ENCODE results near the gene TRAPPC10. TPM values are rescaled to one million over a fixed set of nuclear protein-coding genes. Genes with fewer than 3 reads are reported as not detected.

Gene TRAPPC10
- total RNA-seq, 1 donor from 2014 or later, result 26.4 TPM

GRCh38 chr21:43983390-43983789 lies 28.7 kb upstream of the TRAPPC10 start:
- DNase-seq (ENCODE audit: low read depth in 2 of 2), result no peak

DNA sequence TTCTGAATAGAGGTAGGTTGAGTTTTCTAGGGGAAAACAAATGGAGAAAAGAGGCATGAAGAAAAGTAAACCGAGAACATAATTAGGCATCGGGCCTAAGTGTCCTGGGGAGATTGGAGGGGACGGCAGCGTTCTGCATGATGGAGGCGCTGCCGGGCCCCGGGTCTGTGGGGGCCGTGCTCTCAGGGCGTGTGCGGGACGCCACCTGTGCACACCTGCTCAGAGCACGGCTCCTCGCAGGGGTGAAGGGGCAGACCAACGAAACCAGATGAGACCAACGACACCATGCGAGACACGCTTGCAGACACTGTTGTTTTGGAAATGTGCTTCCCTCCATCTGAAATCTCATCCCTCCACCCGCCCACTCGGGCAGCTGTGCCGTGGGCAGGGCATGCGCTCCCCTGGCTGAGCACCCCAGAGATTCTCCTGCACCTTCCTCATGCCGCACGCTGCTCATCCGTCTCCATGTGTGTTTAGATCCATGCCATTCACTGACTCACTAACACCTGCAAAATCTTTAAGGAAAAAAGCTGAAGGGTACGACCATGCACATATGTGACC lies 28.2 kb upstream of the TRAPPC10 start:
- no peak for DNase-seq (ENCODE audit: low read depth in 2 of 2)

DNA sequence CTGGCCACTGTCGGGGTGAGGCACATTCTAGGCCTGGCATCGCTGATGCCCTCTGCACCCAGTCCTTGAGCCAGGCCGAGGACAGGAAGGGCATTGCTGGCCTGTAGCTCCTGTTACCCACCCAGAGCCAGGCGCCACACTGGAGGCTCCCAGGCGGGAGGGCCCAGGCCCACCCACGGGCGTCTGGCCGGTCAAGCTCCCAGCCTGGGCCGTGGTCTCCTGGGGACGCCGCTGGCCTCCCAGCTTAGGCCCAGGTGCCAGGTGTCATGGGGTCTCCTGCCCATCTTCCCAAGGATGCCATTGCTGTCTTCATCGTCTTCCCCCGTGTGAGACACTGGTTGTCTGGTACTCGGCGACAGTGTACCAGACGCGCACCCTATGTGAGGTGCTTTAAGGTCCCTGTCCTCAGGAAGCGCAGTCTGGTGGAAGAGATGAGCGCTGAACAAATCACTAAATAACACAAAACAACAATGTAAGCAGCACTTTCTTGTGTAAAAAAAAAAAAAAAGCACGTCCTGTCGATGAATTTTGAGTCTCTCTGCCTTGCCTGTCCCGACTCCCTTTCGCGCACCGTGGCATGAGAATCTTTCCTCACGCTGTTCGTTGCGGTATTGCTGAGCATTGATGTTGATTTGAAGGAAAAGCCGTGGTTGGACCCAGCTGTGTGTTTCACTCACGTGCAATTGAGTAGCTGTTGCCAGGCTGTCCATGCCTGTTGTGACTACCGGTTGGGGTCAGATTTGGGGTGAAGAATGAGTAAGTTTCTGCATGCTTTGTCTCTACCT lies 27.0 kb upstream of the TRAPPC10 start:
- DNase-seq (ENCODE audit: low read depth in 2 of 2), result no peak

DNA sequence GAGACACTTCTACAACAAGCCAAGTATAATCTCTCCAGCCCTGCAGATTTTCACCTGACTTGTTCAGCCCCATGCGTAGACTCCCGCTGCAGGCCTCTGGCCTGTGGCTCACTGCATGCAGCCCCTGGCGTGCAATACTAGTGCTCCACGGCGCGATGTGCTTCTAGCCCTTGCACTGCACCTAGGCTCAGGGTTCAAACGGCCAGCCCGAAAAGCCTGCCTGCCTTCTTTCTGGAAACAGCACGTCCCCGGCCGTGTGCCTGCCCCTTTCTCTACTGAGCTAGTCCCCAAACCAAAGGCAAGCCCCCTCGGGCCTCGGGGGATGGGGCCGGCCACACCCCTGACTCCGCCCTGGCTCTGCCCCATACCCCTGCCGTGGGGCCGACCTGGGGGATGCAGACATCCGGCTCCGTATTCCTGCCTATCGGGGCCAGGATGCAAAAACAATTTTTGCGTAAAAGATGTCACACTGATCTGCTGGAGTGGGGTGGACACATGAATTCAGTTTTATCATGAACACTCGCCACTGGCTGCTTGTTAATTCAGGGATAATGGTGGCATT lies 26.3 kb upstream of the TRAPPC10 start:
- DNase-seq (ENCODE audit: low read depth in 2 of 2), result no peak

GRCh38 chr21:43986544-43987451 lies 25.3 kb upstream of the TRAPPC10 start:
- DNase-seq (ENCODE audit: low read depth in 2 of 2), result no peak

- DNase-seq (ENCODE audit: low read depth in 2 of 2), result no peak
Observed at GRCh38 chr21:43987509-43987908, 24.6 kb upstream of the TRAPPC10 start.

DNA sequence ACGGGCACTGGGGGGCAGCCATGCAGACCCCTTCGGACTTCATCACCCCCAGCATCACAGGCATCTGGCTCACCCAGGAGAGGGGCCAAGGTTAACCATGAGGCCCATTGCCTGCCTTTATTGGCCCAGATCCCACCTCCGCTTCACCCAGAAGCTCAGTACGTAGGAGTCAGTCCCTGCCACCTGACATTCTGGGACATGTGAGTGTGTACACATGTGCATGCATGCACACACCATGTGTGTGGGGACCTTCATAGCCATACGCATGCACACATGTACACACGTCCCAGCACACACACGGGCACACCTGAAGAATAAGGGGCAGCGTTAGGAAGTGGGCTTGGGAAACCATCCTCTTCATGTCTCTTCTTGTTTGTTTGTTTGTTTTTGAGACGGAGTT lies 24.1 kb upstream of the TRAPPC10 start:
- no peak for DNase-seq (ENCODE audit: low read depth in 2 of 2)

DNA sequence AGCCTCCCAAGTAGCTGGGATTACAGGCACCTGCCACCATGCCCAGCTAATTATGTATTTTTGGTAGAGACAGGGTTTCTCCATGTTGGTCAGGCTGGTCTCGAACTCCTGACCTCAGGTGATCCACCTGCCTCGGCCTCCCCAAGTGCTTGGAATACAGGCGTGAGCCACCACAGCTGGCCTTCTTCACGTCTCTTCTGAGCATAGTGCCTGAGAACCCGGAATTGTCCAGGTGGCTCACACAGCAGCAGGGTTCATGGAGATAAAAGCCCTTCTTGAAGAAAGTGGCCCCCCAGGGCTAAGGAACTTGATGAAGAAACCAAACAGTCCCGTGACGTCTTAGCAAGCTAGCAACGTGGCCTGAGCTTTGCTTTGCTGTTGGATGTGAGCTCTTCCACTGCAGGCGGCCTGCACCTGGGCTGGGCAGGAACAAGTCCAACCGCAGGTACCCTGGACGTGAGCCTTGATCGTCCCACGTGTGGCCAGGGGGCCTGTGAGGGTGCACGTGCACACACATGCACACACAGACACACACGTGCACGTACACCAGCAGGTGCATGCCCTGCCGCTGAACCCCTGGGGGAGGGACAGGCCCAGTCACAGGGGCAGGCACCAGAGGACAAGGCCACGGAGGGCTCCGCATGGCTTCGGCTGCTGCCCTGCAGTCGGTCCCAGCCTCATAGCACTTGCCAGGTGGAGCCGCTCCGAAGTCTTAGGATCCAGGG lies 23.4 kb upstream of the TRAPPC10 start:
- DNase-seq (ENCODE audit: low read depth in 2 of 2), result no peak

DNA sequence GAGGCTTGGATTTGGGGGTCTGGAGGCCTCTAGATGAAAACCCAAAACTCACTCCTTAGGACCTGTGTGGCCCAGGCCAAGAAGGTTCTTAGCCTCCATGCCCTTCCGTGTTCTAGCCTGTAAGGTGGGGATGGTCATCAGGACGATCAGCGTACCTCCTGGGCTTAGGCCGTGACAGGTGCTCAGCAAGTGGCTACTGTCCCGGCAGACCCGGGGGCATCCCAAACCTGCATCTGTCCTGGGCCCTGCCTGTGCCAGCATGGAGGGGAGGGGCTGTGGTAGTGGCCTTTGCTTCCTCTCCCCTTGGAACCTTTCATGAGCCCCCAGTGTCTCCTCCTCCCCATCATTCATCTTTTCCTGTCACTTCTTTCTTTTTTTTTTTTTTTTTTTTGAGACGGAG lies 22.7 kb upstream of the TRAPPC10 start:
- no peak for DNase-seq (ENCODE audit: low read depth in 2 of 2)

DNA sequence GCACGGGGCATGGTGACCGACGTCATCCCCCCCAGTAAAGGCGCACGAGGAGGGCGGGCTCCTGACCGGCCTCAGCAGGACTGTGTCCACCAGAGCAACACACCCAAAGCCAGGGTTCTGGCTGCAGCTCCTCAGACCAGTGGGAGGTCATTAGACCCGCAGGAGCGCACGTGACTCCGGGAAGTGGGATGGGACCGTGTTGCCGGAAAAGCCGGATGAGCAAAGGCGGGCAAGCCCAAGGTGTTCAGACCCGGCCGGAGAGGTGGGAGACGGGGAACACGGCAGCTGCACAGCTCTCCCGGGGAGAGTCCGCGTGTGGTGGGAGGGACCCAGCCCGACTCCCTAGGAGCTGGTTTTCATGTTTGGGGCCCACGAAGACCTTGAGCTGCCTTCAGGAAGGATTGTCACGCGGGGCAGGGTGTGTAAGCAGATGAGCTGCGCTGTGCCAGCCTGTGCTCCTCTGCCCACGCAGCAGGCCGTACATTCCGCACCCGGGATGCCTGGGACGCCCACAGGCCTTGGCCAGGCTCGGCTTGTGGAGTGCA lies 20.6 kb upstream of the TRAPPC10 start:
- DNase-seq (ENCODE audit: low read depth in 2 of 2), result no peak

DNA sequence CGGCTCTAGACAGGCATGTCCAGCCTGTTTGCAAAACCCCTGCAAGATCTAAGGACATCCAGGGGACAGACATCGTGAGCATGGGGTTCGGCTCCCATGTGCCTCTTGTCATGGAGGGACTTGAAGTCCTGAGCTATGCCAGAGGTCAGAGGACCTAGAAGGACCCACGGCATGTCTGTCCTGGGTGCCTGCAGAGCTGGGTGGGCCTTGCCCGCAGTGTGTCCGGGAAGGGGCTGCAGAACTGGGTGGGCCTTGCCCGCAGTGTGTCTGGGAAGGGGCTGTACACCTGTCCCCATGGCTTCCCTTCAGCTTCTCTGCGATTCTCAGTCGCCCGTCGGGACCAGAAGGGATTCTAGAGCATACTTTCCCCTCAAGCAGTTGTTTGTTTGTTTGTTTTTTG lies 20.0 kb upstream of the TRAPPC10 start:
- no peak for DNase-seq (ENCODE audit: low read depth in 2 of 2)

DNA sequence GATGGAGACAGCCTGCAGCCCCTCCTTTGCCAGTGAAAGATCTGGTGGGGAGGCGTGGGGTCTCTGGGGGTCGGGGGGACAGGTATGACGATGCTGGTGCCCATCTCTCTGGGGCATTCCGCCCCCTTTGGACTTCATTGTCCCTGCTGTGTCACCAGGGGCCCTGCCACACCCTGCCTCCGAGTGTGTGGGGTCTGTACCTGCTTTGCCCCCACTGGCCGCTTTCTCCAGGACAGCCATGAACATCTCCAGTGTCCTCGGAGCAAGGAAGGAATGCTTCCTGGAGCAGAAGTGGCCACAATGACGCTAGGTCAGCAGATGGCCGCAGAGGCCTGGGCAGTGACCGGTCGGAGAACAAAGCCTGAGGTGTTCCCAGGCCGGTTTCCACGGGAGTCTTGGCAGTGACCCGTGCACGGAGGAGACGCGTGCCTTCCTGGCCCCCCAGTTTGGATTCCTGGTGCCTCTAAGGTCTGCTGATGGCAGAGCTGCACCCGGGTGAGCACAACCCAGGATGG lies 18.6 kb upstream of the TRAPPC10 start:
- DNase-seq (ENCODE audit: low read depth in 2 of 2), result no peak

- DNase-seq (ENCODE audit: low read depth in 2 of 2), result no peak
Observed at GRCh38 chr21:43994085-43994484, 18.0 kb upstream of the TRAPPC10 start.

- DNase-seq (ENCODE audit: low read depth in 2 of 2), result no peak
Observed at GRCh38 chr21:43994646-43995045, 17.5 kb upstream of the TRAPPC10 start.

DNA sequence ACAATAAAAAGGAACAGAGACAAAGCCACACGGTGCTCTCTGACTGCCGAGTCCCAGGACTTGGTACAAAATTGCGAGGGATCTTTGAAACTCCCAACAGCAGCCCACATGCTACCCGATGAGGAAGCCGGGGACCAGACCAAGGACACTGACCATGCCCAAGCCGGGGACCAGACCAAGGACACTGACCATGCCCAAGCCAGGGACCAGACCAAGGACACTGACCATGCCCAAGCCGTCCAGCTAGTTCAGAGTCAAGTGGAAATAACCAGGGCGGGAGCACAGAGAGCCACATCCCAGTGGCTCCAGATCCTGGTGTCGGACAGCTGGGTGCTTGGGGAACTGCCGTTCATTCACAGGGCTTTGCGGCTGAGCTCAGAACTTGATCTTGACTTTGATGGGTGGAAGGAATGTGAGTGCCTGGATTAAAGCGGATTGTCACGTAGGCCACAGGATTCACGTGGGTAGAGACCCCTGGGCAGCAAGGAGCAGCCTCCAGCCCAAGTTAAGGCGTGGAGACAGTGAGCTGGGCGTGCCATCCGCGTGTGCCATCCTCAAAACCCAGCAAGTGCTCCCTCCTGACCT lies 16.5 kb upstream of the TRAPPC10 start:
- DNase-seq (ENCODE audit: low read depth in 2 of 2), result no peak

GRCh38 chr21:43997766-43998742 lies 14.1 kb upstream of the TRAPPC10 start:
- no peak for DNase-seq (ENCODE audit: low read depth in 2 of 2)

DNA sequence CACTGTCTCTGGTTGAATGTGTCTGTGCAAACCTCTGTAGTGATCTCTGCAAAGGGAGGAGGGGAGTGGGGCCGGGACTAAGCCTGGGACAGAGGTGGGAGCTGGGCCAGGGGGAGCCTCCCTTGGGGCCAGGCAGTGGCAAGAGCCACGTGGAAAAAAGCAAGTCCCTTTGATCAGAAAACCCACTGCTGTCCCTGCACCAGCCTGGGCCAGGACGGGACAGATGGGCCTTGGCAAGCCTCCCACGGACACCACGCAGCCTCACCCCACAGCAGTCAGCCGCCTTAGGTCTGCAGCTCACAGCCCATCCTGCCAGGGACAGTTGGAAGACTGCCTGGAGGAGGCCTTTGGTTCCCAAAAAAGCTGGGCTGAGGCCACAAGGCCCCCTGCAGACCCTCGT lies 11.7 kb upstream of the TRAPPC10 start:
- no peak for DNase-seq (ENCODE audit: low read depth in 2 of 2)

DNA sequence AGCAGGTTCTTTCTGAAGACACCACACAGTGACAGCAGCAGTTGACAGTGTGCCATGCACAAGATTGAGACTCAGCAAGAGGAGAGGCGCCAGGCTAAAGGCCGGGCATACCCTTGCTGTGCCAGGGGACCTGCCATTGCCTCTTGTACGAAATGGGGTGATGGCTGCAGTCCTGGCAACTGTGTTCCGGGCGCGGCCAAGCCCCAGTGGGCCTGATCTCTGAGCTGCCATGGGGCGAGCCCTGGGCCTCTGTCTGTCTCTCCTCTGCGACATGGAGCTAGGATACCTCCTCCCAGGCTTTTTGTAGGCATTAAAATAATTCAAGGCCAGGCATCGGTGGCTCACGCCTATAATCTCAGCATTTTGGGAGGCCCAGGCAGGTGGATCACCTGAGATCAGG lies 9.6 kb upstream of the TRAPPC10 start:
- DNase-seq (ENCODE audit: low read depth in 2 of 2), result no peak

DNA sequence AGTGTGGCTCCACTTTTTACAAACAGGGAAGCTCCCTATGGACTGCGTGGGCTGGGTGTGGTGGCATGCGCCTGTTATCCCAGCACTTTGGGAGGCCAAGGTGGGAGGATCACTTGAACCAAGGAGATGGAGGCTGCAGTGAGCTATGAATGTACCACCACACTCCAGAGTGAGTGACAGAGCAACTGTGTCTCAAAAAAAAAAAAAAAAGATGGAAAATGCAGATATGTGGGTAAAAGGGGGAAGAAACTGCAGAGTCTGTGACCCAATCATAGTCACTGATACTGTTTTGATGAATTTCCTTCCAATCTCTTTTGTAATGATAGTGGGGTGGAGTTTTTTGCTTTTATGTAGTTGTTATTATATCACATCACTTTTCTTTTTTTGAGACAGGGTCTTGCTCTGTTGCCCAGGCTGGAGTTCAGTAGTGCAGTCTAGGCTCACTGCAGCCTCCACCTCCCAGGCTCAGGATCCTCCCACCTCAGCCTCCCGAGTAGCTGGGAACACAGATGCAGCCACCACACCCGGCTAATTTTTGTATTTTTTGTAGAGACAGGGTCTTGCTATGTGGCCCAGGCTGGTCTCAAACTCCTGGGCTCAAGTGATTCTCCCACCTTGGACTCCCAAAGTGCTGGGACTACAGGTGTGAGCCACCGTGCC lies 8.7 kb upstream of the TRAPPC10 start:
- no peak for DNase-seq (ENCODE audit: low read depth in 2 of 2)

Measured in lung microvascular endothelial cell (primary cell).